Activated CD8-positive, alpha-beta memory T cell treated with anti-CD3 and anti-CD28 coated beads for 1 hour (primary cell): ENCODE data around the gene TMEM178B.
A peak's percentile ranks its signal among the peaks of the same experiment; 100 is the strongest.
"Not testable (repeated sequence)": the region's sequence is repeated elsewhere in the genome, so short reads cannot be mapped to it uniquely, and the experiment has no call there.

Source experiments
- DNase-seq, 2 donors: peaks; one replicate each; pipeline ENCODE4 v3.0.0-alpha.2; 2020; ENCODE audit warnings: low read depth in 1 of 2; ENCODE audit errors: extremely low read depth in 1 of 2

The TMEM178B gene

GRCh38 chr7:141073641-141074161 lies at the start of gene TMEM178B:
TMEM178B (plus strand) TSS chr7:141074064.
- no peak for DNase-seq

GRCh38 chr7:141024668-141025067 lies 49.2 kb upstream of the TMEM178B start:
- no peak for DNase-seq

- DNase-seq: no peak
These were observed 46.8 kb upstream of the TMEM178B start for GRCh38 chr7:141027043-141027442.

DNA sequence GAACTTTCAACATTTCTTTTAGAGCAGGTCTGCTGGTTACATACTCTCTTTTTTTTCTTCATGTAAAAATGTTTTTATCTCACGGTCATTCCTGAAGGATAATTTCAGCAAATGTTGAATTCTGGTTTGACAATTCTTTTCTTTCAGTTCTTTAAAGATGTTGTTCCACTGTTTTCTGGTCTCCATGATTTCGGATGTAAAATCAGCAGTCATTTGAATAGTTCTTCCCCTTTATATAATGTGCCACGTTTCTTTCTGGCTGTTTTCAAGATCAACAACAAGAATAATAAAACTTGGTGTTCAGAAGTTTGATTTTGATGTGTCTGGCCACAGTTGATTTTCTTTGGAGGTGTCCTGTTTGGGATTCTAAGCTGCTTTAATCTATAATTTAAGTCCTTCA lies 45.1 kb upstream of the TMEM178B start:
- no peak for DNase-seq

- not testable (repeated sequence) for DNase-seq
These were observed 41.1 kb upstream of the TMEM178B start for GRCh38 chr7:141032539-141033323.

- DNase-seq: not testable (repeated sequence)
These were observed 35.8 kb upstream of the TMEM178B start for GRCh38 chr7:141038100-141038499.

DNA sequence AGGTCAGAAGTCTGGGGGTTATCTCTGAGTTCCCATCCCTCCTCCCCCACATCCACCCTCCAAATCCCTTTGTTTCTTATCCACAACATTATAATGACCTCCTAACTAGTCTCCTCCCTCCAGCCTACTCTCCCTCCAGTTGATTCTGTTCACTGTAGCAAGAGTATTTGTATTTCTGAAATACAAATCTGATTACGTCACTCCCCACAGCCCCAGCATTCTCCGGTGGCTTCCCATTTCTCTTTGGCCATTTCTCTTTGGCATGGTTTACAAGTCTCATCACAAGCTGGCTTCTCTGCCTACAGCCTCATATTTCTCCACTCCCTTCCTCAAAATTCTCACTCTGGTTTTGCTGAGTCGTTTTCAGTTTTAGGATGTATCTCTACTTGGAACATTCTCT lies 34.5 kb upstream of the TMEM178B start:
- DNase-seq: no peak

GRCh38 chr7:141042222-141043193 lies 31.4 kb upstream of the TMEM178B start:
- no peak for DNase-seq

DNA sequence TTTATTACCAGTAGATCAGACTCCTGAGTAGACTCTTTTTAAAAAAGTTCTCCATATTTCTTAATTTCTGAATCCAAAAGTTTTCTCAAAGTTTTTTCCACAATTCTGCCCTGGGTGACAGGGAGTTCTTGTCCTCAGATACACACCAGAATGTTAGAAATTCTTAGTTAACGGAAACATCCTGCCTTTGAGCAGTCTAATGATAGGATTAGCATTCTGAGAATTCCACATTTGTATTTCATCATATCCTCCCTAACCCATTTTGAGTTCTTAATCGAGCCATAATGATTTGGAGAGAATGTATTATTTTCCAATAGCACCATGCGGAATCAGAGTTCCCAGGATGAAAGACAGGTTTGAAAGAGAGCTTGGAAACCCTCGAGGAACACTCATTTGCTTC lies 30.2 kb upstream of the TMEM178B start:
- no peak for DNase-seq

DNA sequence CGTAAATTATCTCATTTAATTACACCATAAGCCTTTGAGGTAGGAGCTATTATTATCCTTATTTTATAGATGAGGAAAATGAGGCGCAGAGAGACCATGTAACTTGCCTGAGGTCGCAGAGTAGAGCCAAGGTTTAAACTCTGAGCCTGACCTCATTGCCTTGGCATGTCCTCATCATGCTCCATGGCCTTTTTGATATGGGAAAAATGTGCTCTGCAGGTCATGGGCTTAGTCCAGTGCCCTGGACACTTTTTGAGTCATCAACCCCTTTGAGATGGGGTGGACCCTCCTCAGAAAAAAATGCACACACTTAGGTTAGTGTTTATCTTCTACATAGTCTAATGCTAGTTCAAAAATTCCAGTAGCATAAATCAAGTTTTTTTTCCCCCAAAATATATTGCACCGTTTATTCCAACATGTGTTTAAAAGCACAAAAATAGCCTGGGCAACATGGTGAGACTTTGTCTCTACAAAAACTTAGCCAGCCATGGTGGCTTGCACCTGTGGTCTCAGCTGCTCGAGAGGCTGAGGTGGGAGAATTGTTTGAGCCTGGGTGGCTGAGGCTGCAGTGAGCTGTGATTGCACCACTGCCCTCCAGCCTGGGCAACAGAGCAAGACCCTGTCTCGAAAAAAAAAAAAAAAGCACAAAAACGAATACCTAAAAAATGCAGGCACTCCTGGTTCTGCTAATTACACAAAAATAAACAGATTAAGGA lies 28.6 kb upstream of the TMEM178B start:
- no peak for DNase-seq

- DNase-seq: no peak
These were observed 27.8 kb upstream of the TMEM178B start for GRCh38 chr7:141045842-141046620.

GRCh38 chr7:141053626-141054025 lies 20.2 kb upstream of the TMEM178B start:
- peak in 1 of 2 donors; percentile 21 for DNase-seq

- no peak for DNase-seq
These were observed 18.7 kb upstream of the TMEM178B start for GRCh38 chr7:141055146-141055545.

- no peak for DNase-seq
These were observed 16.1 kb upstream of the TMEM178B start for GRCh38 chr7:141057788-141058187.

DNA sequence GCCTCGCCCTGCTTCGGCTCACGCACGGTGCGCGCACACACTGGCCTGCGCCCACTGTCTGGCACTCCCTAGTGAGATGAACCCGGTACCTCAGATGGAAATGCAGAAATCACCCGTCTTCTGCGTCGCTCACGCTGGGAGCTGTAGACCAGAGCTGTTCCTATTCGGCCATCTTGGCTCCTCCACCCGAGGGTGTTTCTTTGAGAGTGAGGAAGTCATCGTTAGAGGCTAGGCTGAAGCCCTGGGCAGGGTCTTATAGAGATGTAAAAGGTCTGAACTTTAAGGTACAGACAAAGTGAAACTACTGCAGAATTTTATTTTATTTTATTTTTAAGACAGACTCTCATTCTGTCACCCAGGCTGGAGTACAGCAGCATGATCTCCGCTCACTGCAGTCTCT lies 6.0 kb upstream of the TMEM178B start:
- not testable (repeated sequence) for DNase-seq

- no peak for DNase-seq
These were observed 2.5 kb upstream of the TMEM178B start for GRCh38 chr7:141071260-141071854.

DNA sequence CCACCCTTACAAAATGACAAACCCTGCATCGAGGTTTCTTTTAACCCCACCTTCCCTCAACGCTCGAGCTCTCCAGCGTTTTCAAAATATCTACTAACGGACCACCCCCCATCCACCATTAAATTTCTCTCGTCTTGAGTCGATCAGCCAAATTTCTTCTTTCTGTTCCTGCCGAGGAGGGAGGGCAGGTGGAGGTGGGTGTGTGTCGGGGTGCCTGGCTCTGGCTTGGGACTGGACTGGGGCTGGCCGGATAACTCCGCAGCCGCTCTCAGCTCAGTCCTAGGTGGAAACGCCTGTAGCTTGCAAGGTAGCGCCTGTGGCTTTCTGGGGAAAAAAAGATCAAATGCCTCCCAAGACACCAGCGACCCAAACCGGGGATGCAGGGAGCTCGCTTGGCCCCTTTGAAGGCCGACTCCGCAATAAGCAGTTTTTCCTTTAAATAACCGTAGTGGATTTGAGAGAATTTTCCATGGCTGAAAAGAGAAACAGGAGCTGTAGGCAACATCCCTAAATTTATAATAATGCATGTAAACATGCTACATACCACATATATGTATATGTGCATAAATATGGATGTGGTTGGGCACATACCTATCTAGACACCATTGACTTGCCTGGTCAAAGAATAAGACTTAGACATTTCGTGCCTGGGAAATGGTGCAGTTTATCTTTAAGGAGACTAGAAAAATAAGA lies 1.9 kb upstream of the TMEM178B start:
- DNase-seq: no peak

GRCh38 chr7:141072548-141073172 lies 1.2 kb upstream of the TMEM178B start:
- DNase-seq: no peak
